ENCODE measurements around the gene SFXN4. TPM values are rescaled to one million over a fixed set of nuclear protein-coding genes. Genes with fewer than 3 reads are reported as not detected.

SFXN4 gene
- total RNA-seq, 1 experiment from 2014 or later, result 51.0 TPM

Small RNA genes lying within 50 kb of the gene (small RNA-seq; reads per million reads assigned to genes)
- gene AL355598.1 (0.02 to 0.12 reads per million in 2 experiments), gene RN7SL749P (0 reads per million in 2 experiments)

Other genes starting within 250 kb of the SFXN4 start
- 1.6 and 1.8 TPM in 2 replicates for gene NANOS1, start 136.0 kb downstream of the SFXN4 start, total RNA-seq (2014; rRNA removed; shearing (Covaris generic))
- gene EIF3A, start 84.9 kb downstream of the SFXN4 start, total RNA-seq (2014; rRNA removed; shearing (Covaris generic)), result 204 and 235 TPM in 2 replicates
- gene DENND10, start 61.6 kb downstream of the SFXN4 start, total RNA-seq (2014; rRNA removed; shearing (Covaris generic)), result 69.0 and 71.1 TPM in 2 replicates
- 336 and 354 TPM in 2 replicates for gene PRDX3, start 13.1 kb upstream of the SFXN4 start, total RNA-seq (2014; rRNA removed; shearing (Covaris generic))
- 0.40 and 0.79 TPM in 2 replicates for gene GRK5, start 41.9 kb upstream of the SFXN4 start, total RNA-seq (2014; rRNA removed; shearing (Covaris generic))